GM20000 (cell line): ENCODE data around the gene NEK6.

Experiments
- DNase-seq: peaks from one replicate; pipeline ENCODE4 v3.0.0; 2012; ENCODE audit warnings: low spot score
- CTCF ChIP-seq: IDR thresholded peaks from 2 replicates; pipeline ENCODE4 v1.5.1; 2012; ENCODE audit warnings: mild to moderate bottlenecking, control low read depth; ENCODE audit errors: extremely low read depth, missing control alignments

NEK6 gene

DNA sequence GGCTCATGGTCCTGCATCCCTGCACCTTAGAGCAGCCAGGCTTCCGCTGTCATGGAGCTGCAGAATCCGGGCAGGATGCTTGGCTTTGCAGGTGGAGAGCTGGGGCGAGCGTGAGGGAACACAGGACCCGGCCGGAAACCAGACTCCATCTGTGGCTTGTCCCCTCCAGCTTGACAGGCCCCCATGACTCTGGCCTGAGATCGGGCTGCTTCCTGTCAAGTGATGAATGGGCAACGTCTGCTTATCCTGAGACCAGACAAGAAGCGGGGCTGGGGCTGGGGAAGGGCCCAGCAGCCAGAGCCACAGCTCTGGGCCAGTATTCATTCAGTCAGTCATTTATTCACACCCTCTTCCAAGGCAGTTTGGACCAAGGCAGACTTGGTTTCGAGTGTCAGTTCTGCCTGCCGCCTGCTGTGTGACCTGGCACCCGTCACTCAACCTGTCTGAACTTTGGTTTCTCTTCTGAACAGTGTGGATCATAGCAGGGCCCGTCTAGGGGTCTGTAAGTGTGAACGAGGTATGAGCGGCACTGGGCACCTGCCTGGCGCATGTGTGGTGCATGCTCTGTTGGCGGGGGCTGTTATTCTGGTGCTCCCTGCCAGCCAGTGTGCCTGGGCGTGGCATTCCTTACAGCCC, 37.5 kb downstream of the NEK6 start:
- no peak for TF ChIP-seq CTCF
- DNase-seq: peak; percentile 51

DNA sequence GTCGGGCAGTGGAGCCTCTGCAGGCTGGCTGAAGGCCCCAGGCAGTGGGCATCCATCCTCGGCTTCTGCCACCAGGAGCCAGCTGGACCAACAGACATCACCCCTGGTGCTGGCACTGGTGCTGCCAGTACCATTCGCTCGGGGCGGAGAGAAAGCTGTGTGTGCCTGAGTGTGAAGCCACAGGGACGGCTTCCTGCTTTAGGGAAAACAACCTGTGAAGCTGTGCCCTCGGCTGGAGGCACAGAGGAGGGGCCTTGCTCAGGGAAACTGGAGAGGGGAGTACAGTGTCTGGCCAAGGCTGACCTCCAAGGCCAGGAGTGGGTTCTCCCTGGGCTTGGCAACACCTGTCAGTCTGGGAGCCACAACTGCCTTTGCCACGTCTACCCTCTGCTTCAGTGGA, 38.3 kb downstream of the NEK6 start:
- TF ChIP-seq CTCF: no peak
- DNase-seq: no peak

GRCh38 chr9:124296796-124297550, 39.2 kb downstream of the NEK6 start:
- DNase-seq: no peak
- no peak for TF ChIP-seq CTCF

DNA sequence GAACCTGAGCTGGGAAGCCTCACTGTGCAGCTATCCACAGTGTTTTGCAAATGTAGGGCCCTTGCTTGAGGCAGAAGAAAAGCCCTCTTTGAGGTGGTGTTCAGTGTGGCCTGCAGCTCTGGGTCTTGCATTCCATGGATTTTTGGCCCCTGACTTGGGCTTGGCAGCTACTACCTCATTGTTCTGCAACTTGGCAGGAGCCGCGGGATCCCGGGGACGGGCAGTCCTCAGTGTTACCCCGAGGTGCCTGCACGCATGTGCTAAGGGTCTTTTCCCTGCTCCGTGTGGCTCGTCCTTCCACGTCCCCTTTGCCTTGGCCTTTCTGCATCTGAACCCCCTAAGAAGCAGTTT, 39.8 kb downstream of the NEK6 start:
- DNase-seq: no peak
- TF ChIP-seq CTCF: no peak

GRCh38 chr9:124297915-124298645, 40.3 kb downstream of the NEK6 start:
- TF ChIP-seq CTCF: no peak
- DNase-seq: no peak

- TF ChIP-seq CTCF: no peak
Observed at GRCh38 chr9:124298646-124299235, 41.0 kb downstream of the NEK6 start.

DNA sequence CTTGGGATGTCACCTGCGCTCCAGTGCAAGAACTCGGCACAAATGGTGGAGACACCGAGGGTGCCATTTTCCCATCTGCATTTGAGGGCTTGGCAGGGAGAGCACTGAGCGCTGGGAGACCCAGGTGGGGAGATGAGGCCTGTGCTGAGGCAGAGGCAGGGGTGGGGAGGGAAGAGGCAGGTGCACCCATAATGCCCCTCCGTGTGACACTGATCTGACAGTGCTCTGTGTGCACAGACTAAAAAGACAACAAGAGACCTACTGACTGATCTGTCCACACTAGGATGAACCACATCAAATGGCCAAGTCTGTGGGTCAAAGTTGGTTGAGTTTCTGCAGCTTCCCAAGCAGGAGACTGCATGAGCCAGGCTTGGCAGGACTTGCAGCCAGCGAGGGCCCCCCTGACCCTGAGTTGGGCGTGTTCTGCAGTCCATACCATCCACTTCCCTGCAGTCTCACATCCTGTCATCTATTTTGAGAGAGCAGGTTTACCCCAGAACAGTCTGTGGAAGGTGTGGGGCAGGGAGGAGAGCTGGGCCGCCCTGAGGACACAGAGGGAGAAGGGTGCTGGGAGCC, 41.9 kb downstream of the NEK6 start:
- DNase-seq: no peak

More at GRCh38 chr9:124298646-124299235, 41.0 kb downstream of the NEK6 start:
- DNase-seq: no peak

More for the DNA sequence above, 41.9 kb downstream of the NEK6 start:
- no peak for TF ChIP-seq CTCF
